Measurements from ENCODE around the gene ANOS1.

ANOS1 gene

GRCh38 chrX:8721536-8721935 is 10.4 kb downstream of the ANOS1 start:
- no peak for DNase-seq (ENCODE audit: low read depth)
- TF ChIP-seq MAX (IDR thresholded peaks at IDR 0.05; ENCODE audit: low read depth, low read length) (no peak), CTCF (IDR thresholded peaks at IDR 0.05; ENCODE audit: low read depth, low read length) (no peak), POLR2A (IDR thresholded peaks at IDR 0.05; ENCODE audit: extremely low read depth, insufficient read length) (no peak), MYC (IDR thresholded peaks at IDR 0.05; ENCODE audit: low read depth, low read length) (no peak)
- H3K4me3 ChIP-seq (ENCODE audit: low read depth, low read length): no peak overlapping the region

- TF ChIP-seq POLR2A (IDR thresholded peaks at IDR 0.05; ENCODE audit: extremely low read depth, insufficient read length) (no peak), MYC (IDR thresholded peaks at IDR 0.05; ENCODE audit: low read depth, low read length) (no peak), MAX (IDR thresholded peaks at IDR 0.05; ENCODE audit: low read depth, low read length) (no peak), CTCF (IDR thresholded peaks at IDR 0.05; ENCODE audit: low read depth, low read length) (no peak)
- no peak for DNase-seq (ENCODE audit: low read depth)
- no peak overlapping the region for H3K4me3 ChIP-seq (ENCODE audit: low read depth, low read length)
Measured at GRCh38 chrX:8720136-8720535, 11.8 kb downstream of the ANOS1 start.

GRCh38 chrX:8717354-8717753 is 14.6 kb downstream of the ANOS1 start:
- no peak for DNase-seq (ENCODE audit: low read depth)
- no peak for TF ChIP-seq CTCF (IDR thresholded peaks at IDR 0.05; ENCODE audit: low read depth, low read length)
- TF ChIP-seq MYC (IDR thresholded peaks at IDR 0.05; ENCODE audit: low read depth, low read length): no peak
- TF ChIP-seq MAX (IDR thresholded peaks at IDR 0.05; ENCODE audit: low read depth, low read length): no peak
- no peak for TF ChIP-seq POLR2A (IDR thresholded peaks at IDR 0.05; ENCODE audit: extremely low read depth, insufficient read length)
- no peak overlapping the region for H3K4me3 ChIP-seq (ENCODE audit: low read depth, low read length)

GRCh38 chrX:8714164-8714563 is 17.8 kb downstream of the ANOS1 start:
- TF ChIP-seq POLR2A (IDR thresholded peaks at IDR 0.05; ENCODE audit: extremely low read depth, insufficient read length) (no peak), CTCF (IDR thresholded peaks at IDR 0.05; ENCODE audit: low read depth, low read length) (no peak), MYC (IDR thresholded peaks at IDR 0.05; ENCODE audit: low read depth, low read length) (no peak), MAX (IDR thresholded peaks at IDR 0.05; ENCODE audit: low read depth, low read length) (no peak)
- no peak overlapping the region for H3K4me3 ChIP-seq (ENCODE audit: low read depth, low read length)
- no peak for DNase-seq (ENCODE audit: low read depth)

- TF ChIP-seq MYC (IDR thresholded peaks at IDR 0.05; ENCODE audit: low read depth, low read length) (no peak), MAX (IDR thresholded peaks at IDR 0.05; ENCODE audit: low read depth, low read length) (no peak), CTCF (IDR thresholded peaks at IDR 0.05; ENCODE audit: low read depth, low read length) (no peak)
- no peak for DNase-seq (ENCODE audit: low read depth)
- H3K4me3 ChIP-seq (ENCODE audit: low read depth, low read length): no peak overlapping the region
Measured at GRCh38 chrX:8711401-8711800, 20.5 kb downstream of the ANOS1 start.

- no peak overlapping the region for H3K4me3 ChIP-seq (ENCODE audit: low read depth, low read length)
- DNase-seq (ENCODE audit: low read depth): no peak
- no peak for TF ChIP-seq MAX (IDR thresholded peaks at IDR 0.05; ENCODE audit: low read depth, low read length)
- no peak for TF ChIP-seq POLR2A (IDR thresholded peaks at IDR 0.05; ENCODE audit: extremely low read depth, insufficient read length)
- TF ChIP-seq MYC (IDR thresholded peaks at IDR 0.05; ENCODE audit: low read depth, low read length): no peak
- TF ChIP-seq CTCF (IDR thresholded peaks at IDR 0.05; ENCODE audit: low read depth, low read length): no peak
Measured at GRCh38 chrX:8704184-8704583, 27.8 kb downstream of the ANOS1 start.

Data from NB4 (cell line).